ENCODE measurements around the gene LRRC4C. TPM values are rescaled to one million over a fixed set of nuclear protein-coding genes. Genes with fewer than 3 reads are reported as not detected.

The LRRC4C gene
- total and polyA plus RNA-seq, 2 donors (not counting 1 experiment from before 2014, with no cell fraction given), result under 0.01 to 0.02 TPM

GRCh38 chr11:40401132-40401853, 1058.2 kb downstream of the LRRC4C start:
- H3K9ac ChIP-seq (ENCODE audit: insufficient read depth, low read length), result no peak overlapping the region
- no peaks in the 10 kb centered on the region for H3K9me3 ChIP-seq (ENCODE audit: control insufficient read depth, insufficient read depth, low read depth, low read length)
- TF ChIP-seq EZH2 (IDR thresholded peaks at IDR 0.05; ENCODE audit: low read length, missing control alignments), result no peak
- TF ChIP-seq CTCF (conservative IDR thresholded peaks at IDR 0.05 in 1 of 2, IDR thresholded peaks at IDR 0.05 in 1 of 2; ENCODE audit: low read depth in 1 of 2, low read length in 2 of 2), result no peak
- H3K79me2 ChIP-seq (ENCODE audit: control insufficient read depth, insufficient read depth, low read length), result no peaks in the 10 kb centered on the region
- H3K36me3 ChIP-seq (ENCODE audit: control insufficient read depth, insufficient read depth, low read length), result no peaks in the 10 kb centered on the region
- no peaks in the 10 kb centered on the region for H3K27me3 ChIP-seq (ENCODE audit: control insufficient read depth, insufficient read depth, low read length)
- H3K4me3 ChIP-seq (replicated peaks in 1 of 4; ENCODE audit: control extremely low read depth in 1 of 4, insufficient read depth in 1 of 4, low read depth in 3 of 4, low read length in 4 of 4), result no peak overlapping the region
- no peak overlapping the region for H3K27ac ChIP-seq (ENCODE audit: insufficient read depth, low read length)
- no peaks in the 10 kb centered on the region for H4K20me1 ChIP-seq (ENCODE audit: control insufficient read depth, extremely low read depth, insufficient read depth, low read length)
- no peak overlapping the region for H3K4me2 ChIP-seq (ENCODE audit: extremely low read depth, insufficient read depth, low read length)
- DNase-seq (ENCODE audit: low read depth in 2 of 2), result no peak
- H3K4me1 ChIP-seq (ENCODE audit: control insufficient read depth, extremely low read depth, insufficient read depth, low read length), result no peaks in the 10 kb centered on the region
- no peak overlapping the region for H2AFZ ChIP-seq (ENCODE audit: low read length)

- TF ChIP-seq EZH2 (IDR thresholded peaks at IDR 0.05; ENCODE audit: low read length, missing control alignments), result no peak
- TF ChIP-seq CTCF (conservative IDR thresholded peaks at IDR 0.05 in 1 of 2, IDR thresholded peaks at IDR 0.05 in 1 of 2; ENCODE audit: low read depth in 1 of 2, low read length in 2 of 2), result no peak
- Histone ChIP-seq H3K4me2 (ENCODE audit: extremely low read depth, insufficient read depth, low read length) (no peak overlapping the region), H3K4me1 (ENCODE audit: control insufficient read depth, extremely low read depth, insufficient read depth, low read length) (no peaks in the 10 kb centered on the region), H2AFZ (ENCODE audit: low read length) (no peak overlapping the region), H3K9me3 (ENCODE audit: control insufficient read depth, insufficient read depth, low read depth, low read length) (no peaks in the 10 kb centered on the region), H3K4me3 (replicated peaks in 1 of 4; ENCODE audit: control extremely low read depth in 1 of 4, insufficient read depth in 1 of 4, low read depth in 3 of 4, low read length in 4 of 4) (no peak overlapping the region), H3K27me3 (ENCODE audit: control insufficient read depth, insufficient read depth, low read length) (no peaks in the 10 kb centered on the region), H3K79me2 (ENCODE audit: control insufficient read depth, insufficient read depth, low read length) (no peaks in the 10 kb centered on the region), H4K20me1 (ENCODE audit: control insufficient read depth, extremely low read depth, insufficient read depth, low read length) (no peaks in the 10 kb centered on the region), H3K9ac (ENCODE audit: insufficient read depth, low read length) (no peak overlapping the region), H3K36me3 (ENCODE audit: control insufficient read depth, insufficient read depth, low read length) (no peaks in the 10 kb centered on the region), H3K27ac (ENCODE audit: insufficient read depth, low read length) (no peak overlapping the region)
- peak in 1 of 2 donors; percentile 18 for DNase-seq (ENCODE audit: low read depth in 2 of 2)
Observed at GRCh38 chr11:40397141-40397540, 1062.3 kb downstream of the LRRC4C start.

GRCh38 chr11:40393511-40393910, 1065.9 kb downstream of the LRRC4C start:
- Histone ChIP-seq H3K27ac (ENCODE audit: insufficient read depth, low read length) (no peak overlapping the region), H2AFZ (ENCODE audit: low read length) (no peak overlapping the region), H3K9ac (ENCODE audit: insufficient read depth, low read length) (no peak overlapping the region), H3K4me2 (ENCODE audit: extremely low read depth, insufficient read depth, low read length) (no peak overlapping the region), H3K36me3 (ENCODE audit: control insufficient read depth, insufficient read depth, low read length) (no peaks in the 10 kb centered on the region), H3K9me3 (ENCODE audit: control insufficient read depth, insufficient read depth, low read depth, low read length) (no peaks in the 10 kb centered on the region), H3K27me3 (ENCODE audit: control insufficient read depth, insufficient read depth, low read length) (no peaks in the 10 kb centered on the region), H3K4me3 (replicated peaks in 1 of 4; ENCODE audit: control extremely low read depth in 1 of 4, insufficient read depth in 1 of 4, low read depth in 3 of 4, low read length in 4 of 4) (no peak overlapping the region), H3K4me1 (ENCODE audit: control insufficient read depth, extremely low read depth, insufficient read depth, low read length) (no peaks in the 10 kb centered on the region), H4K20me1 (ENCODE audit: control insufficient read depth, extremely low read depth, insufficient read depth, low read length) (no peaks in the 10 kb centered on the region), H3K79me2 (ENCODE audit: control insufficient read depth, insufficient read depth, low read length) (no peaks in the 10 kb centered on the region)
- no peak for TF ChIP-seq CTCF (conservative IDR thresholded peaks at IDR 0.05 in 1 of 2, IDR thresholded peaks at IDR 0.05 in 1 of 2; ENCODE audit: low read depth in 1 of 2, low read length in 2 of 2)
- no peak for TF ChIP-seq EZH2 (IDR thresholded peaks at IDR 0.05; ENCODE audit: low read length, missing control alignments)
- DNase-seq (ENCODE audit: low read depth in 2 of 2), result no peak

Measured in fibroblast of lung (primary cell).